Epidermal melanocyte (primary cell): ENCODE results near the gene CNTN4.

Experiments used
- DNase-seq: peaks from one replicate; pipeline ENCODE4 v3.0.0; 2011; ENCODE audit warnings: low spot score; ENCODE audit not compliant: insufficient read length

CNTN4 gene

DNA sequence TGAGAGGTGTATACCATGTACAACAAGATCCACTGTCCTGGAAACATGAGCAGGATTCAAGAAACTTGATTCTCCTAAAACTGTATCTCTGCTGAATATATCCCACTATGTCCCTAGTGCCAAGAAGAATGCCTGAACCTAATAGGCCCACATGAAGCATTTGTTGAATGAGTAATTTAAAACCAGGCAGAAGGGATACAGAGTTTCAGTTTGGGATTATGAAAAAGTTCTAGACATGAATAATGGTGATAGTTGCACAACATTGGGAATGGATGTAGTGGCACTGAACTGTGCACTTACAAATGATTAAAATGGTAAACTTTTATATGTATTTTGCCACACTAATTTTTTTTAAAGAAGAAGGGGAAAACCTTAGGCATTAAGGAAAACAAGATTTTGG lies 750.4 kb downstream of the CNTN4 start:
- no peak for DNase-seq

DNA sequence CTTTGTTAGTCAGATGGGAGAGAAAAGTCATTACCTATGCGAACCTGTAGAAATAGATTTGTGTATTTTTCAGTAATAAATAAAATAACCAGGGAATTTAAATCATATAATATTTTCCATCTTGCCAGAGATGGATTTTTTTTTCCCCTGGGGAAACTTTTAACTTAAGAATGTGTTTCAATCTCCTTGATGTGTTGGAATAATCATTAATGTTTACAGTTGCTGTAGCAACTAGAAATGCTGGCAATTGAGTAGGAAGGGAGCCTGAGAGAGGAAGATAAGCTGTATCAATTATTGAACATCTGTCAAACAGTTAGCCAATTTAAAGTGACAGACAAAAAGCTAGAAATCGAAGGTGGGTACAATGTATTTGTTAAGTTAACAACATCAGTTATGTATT lies 752.0 kb downstream of the CNTN4 start:
- no peak for DNase-seq

DNA sequence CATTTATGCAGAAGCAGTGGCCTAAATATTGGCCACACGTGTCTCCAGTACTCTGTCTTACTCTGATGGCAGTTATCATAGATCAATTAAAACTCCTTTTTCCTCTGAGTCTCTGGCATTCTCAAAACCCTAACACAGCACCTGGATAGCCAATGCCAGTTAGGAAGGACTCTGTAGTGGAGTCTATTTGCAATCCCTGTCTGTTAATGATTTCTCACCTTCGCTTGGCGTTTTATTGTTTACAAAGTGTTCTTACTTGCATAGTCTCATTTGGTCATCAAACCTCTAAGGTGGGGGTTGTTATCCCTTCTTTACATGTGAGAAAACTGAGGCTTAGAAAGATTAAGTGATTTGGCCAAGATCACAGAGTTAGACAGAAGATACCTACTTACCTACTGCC lies 752.7 kb downstream of the CNTN4 start:
- DNase-seq, result no peak

DNA sequence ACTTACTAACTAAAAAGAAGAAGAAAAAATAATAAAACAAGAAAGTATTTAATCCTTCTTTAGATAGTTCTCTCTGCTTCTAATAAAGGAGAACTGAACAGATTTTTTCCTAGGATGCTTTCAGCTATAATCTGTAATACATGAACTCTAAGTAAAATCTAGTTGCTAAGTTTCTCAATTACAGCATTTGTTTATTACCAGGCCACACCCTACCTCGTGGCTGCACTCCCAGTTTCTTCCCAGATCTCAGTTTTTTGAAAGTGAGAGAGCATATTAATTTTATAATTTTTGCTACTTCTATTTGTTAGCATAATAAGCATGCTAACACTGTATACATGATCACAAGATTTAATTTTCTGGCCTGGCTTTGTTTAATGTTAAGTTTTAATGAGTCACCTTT lies 753.2 kb downstream of the CNTN4 start:
- DNase-seq, result no peak

DNA sequence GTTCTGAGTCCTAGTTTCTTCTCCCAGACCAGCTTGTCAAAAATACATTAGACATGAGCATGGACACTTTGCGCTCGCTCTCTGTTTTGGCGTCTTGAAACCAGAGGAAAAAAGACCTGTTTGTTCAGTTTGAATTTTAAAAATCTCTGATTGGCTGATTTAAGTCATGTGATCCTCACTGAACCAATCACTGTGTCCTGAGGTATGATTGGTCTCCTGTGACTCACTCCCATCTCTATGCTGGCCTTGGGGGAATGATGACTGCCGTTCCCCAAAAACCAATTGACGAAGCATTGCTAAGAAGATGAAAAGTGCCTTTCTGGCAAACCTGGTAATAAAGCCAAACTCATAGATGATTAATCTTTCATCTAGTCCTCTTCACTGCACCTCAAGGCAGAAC lies 755.0 kb downstream of the CNTN4 start:
- DNase-seq, result no peak

DNA sequence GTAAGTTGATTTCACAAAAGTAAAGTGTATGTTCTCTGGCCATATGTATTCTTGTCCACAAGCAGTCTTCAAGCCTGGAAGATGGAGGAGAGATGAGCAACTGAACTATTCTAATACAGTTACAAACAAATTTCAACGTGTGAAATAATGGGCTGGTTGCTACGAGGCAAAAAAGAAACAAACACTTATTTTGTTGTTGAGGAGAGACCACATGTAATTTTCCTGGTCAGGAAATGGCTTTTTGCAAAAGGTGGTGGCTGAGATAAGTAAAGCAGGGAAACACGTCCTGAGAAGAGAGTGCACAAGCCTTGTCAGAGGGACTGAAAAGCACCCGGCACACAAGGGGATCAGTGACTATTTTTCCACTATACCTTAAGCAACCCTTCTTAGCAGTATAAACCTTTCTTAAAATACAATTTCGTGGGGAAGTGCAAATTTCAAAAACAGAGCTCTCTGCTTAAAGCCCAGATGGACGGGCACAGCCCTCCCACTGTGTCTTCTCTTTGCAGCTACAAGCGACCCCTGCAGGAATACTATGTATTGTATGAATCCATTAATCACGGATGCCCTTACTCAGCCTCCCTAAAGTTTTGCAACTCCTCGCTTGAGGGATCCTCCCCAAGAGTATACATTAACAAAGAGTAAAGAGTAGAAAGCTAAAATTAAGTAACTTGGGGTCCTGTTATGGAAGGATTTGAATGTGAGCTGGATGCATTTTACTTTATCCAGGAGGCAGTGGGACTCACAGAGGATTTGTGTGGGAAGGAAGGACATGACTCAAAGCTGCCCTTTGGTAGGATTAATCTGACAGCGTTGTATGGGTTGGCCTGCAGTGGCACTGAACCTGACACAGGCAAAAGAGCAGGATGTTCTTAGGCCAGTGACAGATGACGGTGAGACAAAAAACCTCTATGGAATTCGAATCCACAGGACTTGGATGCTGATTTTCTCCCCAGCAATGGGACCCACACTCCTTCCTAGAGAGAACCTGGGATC lies 757.8 kb downstream of the CNTN4 start:
- DNase-seq, result no peak

DNA sequence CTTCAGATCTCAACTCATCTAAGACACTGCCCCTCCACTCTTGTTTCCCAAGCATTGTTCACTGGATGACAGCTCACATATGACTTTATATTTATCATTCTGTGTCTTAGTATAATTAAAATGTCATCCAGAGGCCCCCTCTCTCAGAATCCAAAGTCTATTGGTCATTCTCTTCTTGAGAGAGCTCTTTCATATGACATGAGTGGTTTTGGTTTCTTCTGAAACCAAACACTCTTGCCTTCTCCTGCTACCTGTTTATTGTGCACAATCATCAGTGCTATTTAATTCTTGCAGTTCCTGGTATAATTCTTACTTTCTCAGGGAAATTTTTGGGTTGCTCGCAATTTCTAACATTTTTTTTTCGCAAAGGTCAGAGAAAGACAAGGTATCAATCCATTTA lies 762.0 kb downstream of the CNTN4 start:
- DNase-seq, result no peak

DNA sequence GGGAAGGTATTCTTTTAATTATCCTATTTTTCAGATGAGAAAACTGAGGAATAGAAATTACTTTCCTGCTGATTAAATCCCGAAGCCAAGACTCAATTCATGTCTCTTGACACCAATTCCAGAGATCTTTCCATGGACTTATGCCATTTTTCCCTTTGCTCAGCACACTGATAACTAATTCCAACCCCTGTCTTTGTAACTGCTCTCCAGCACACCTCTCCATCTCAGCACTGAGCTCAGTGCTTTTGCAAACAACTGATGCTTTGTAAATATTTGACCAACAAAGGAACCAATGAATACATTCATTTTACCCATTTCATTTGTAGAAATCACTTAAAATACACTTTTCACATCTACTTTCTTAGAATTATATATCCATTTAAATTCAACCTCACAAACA lies 762.5 kb downstream of the CNTN4 start:
- no peak for DNase-seq

DNA sequence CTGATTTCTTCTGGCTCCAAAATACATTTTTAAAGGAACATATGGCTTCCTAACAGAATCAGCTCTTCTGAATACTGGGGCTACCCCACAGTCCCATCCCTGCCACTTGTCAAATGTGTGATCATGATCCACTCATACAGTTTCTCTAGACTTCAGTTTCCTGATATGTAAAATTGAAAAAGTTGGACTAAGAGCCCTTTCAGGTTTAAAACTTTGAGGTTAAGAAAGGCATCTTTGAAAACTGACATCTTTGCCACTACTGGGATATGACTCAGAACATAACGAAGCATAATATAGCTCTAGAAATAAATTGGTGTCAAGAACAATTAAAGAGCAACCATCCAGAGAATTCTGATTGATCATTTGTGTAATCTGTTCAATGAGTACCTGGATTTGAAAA lies 763.3 kb downstream of the CNTN4 start:
- DNase-seq, result no peak

DNA sequence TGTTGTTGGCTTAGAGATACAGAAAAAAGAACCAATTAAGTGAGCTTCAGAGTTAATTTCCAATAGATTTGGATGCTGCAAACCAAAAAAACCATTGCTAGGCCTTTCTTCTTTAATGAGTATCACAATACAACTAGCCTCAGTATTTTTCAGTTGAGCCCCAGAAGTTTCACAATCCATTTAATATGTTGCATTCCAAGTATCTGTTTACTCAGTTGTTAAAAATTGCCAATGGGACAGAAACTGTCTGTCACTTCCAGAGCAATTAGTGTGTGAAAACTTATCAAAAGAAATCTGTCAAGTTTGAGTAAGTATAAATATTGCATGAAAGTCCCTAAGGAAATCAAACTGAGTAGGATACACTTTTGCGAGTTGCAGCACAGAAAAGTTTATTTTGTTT lies 763.7 kb downstream of the CNTN4 start:
- DNase-seq, result no peak

DNA sequence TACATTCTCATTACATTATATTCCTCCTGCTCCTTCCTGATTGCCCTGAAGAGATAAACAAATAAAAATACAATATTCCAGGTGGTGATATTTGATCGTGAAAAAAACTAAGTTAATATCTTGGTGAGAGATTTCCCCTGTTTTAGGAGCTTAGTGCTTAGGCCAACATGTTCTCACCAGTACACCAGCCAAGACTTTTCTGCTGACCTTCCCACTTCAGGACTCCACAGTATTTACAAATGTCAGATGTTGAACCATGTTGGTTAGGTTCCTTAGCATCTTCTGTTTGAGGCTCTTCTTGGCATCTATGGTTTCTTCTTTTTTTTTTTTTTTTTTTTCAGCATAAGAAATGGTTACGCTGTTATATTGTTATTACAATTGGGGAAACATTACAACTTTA lies 764.5 kb downstream of the CNTN4 start:
- no peak for DNase-seq

DNA sequence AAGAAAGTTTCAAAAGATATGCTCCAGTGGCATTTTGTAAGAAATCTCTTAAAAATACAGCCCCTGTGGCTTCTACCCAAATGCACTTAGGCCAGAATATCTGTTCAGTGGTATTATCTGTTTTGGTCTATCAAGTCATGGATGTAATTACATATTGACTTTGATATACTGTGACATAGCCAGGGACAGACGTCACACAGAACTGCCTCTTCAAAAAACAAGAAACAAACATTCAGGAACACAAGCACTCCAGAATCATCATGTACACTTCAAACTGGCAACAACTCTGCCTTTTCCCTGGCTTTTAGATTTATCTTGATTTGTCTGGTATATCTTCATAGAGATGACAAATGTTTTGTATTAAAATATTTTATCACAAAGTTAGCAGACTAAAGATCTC lies 771.2 kb downstream of the CNTN4 start:
- DNase-seq, result no peak

DNA sequence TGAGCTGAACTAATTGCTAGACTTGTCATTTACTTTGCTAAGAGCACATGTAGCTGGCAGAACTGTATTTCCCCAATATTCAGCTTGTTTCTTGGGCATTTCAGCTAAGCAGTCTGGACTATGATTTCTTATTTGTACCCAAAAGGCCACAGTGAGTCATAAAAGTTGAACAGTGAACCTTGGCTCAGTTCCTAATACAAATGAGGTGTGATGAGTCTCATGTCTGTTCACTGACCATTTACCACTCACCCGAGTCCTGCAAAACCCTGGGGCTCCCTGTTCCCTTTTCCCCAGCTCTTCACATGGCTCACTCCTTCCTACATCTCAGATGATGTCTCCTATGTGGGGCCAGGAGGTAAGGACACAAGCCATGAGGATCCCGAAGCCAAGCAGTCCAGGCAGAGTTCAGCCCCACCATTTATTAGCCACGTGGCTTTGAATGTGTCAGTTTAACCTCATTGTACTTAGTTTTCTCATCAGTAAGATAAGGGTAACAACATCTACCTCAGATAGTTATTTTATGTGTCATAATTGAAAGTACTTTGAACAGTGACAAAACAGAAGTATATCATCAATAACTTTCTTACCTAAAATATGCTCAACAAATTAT lies 772.2 kb downstream of the CNTN4 start:
- DNase-seq, result no peak

DNA sequence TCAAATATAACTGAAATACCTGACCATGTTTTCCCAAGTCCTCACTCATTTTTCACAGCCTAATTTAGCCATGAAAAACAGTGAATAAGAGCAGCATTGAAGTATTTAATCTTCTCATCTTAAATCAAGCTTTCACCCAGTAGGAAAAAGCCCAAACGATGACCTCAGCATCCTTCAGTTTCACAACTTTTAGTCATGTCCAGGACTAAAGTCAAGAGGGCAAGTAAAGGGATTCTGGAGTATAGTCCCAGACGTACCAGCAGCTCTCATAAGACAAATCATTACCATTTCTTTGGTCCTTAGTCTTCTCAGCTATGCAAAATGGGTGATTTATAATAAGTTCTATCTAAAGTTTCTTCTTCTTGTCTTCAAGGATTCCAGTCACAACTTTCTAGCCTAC lies 774.2 kb downstream of the CNTN4 start:
- DNase-seq, result no peak

DNA sequence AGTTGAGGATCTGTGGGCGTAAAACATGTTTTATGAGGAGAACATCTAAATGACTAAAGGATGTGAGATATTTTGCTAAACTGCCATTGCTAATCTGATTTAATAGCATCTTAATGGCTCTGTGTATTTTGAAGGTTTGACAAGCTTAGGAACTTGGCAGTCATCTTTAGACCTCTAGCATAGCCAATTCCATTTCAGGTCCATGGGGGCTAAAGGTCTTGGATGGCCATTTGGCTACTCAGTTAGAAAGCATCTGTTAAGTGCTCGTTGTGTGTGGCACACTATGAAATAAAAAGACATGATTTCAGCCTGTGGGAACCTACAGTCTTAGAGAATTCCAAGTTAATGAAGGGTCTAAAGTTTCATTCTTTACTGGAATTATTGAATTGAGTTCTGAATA lies 775.3 kb downstream of the CNTN4 start:
- no peak for DNase-seq

DNA sequence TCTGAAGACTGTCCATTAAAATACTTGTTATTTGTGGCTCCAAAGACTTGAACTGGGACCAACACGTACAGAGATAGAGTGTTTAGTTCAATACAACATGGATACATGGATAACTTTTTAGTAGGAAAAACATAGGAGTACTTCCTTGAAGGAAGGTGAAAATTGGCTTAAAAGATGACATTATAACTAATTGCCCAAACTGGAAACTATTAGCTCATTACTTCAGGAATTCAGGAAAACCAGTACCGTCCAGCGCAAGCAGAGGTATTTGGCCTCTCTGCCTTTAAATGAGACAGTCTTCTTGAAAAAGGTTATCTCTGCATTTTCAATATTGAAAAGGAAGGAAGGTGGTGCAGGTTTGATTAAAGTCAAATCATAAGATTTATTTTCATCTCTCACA lies 777.0 kb downstream of the CNTN4 start:
- DNase-seq, result no peak

DNA sequence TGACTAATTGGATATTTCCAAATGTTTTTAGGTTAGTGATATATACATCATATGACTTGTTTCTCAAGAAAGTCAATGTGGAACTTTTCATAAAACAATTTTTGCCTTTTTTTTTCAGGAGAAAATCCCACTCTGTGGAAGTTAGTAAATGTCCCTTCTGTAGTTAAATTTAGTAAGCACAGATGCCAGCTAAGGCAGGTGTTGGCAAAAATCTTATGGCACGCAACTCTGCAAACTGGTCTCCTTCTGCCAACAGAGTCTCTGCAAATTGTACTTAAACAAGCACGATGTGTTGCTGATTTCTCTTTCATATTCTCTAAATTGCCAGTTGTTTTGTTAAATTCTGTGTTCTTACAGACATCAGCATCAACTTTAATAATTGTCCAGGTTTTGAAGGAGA lies 777.7 kb downstream of the CNTN4 start:
- no peak for DNase-seq

DNA sequence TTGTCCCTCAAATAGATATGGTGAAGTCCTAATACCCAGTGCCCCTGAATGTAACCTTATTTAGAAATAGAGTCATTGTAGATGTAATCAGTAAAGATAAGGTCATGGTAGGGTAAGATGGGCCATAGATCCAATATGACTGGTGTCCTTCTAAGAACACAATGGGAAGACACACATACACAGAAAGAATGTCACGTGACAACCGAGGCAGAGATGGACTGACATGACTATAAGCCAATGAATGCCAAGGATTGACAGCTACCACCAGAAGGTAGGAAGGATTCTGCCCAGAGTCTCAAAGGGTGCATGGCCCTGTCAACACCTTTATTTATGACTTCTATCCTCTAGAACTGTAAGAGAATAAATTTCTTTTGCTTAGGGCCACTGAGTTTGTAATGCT lies 780.4 kb downstream of the CNTN4 start:
- no peak for DNase-seq

DNA sequence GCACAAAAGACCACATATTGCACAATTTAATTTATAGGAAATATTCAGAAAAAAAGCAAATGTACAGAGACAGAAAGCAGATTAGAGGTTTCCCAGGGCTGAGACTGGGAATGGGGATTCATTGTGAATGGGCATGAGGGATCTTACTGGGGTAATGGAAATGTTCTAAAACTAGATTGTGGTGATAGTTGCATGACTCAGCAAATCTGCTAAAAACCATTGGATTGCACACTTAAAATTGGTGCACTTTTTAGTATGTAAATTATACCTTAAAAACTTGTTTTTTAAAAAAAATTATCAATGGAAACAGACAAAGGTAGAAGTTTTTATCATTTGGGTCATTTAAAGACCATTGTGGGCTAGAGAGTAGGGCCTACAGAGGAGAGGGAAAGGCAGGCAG lies 780.9 kb downstream of the CNTN4 start:
- DNase-seq, result no peak

DNA sequence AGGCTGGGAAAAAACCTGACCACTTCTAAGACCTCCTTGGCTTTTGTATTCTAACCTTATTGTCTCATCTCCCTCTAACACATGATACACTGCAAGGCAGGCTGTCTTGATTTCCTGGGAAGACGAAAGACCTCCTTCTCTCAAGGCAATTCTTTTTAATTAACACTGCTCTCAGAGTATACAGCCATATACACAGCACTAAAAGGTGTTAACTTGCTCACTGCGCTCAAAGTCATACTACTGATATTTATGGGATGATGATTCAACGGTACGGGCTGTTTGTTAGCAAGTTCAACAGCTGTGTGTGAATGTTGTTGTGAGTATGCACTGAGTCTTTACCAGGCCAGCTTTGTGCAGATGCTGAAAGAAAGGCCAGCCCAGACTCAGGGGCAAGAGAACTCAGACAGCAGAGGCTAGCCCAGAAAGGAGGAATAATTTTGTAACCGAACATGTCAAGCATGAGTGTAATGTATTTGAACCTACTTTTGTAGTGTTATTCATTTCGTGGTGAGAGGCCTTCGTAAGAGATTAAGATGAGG lies 781.6 kb downstream of the CNTN4 start:
- no peak for DNase-seq

DNA sequence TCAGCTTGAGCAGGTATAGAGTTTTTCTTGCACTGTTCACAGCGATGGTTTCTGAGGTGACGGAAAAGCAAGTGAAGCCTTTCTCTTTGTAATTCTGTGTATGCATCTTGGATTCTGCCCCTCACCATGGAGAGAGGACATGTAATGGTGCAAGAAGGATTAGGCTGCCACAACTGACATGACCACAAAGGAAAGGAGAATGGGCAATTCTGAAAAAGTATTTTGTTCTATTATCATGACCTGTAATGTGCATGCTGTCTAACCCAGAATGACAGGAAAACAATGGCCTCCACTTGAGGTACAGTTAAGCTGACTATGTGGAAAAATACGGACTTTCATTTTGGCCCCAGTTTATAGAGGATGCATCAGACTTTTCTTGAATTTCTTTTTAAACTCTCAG lies 784.6 kb downstream of the CNTN4 start:
- no peak for DNase-seq

DNA sequence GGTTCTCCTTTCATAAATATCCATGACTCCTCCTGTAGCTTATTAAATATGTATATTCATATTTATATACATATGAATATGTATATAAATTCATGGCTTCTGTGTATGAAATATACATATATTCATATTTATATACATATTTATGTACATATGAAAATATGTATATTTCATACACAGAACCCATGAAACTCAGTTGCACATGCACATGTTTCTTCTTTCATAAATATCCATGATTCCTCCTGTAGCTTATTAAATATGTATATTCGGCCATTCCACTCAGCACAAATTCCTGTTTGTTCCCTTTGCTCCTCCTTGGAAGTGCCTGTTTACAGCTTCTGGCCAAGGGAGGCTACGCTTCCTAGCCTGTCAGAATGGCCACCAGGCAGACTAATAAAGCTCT lies 789.9 kb downstream of the CNTN4 start:
- no peak for DNase-seq

DNA sequence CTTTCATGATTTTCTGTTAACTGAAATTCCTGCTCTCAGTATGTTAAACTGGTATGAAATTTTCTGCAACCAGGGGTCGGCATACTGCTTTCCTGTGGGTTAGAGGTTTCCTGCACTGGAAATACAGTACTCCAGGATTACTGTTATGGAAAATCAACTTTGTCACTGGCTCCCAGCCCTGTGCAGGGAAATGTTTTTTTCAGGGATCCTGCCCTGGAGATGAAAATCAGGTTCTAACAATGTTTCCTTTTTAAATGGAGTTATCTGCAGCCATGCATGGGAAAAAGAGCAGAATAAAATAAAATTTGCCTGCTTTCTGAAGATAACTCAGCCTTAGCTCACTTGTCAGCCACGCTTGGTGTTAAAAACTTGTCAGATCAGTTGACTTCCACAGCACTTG lies 791.1 kb downstream of the CNTN4 start:
- no peak for DNase-seq
